ENCODE data around the gene SORBS2. TPM values are rescaled to one million over a fixed set of nuclear protein-coding genes. Genes with fewer than 3 reads are reported as not detected.

SORBS2 gene
- total and polyA plus RNA-seq, 4 donors, result 11.2 to 70.4 (median 26.4) TPM

GRCh38 chr4:185797596-185798338 is 14.2 kb downstream of the SORBS2 start:
- no peak overlapping the region for H3K9ac ChIP-seq (ENCODE audit: insufficient read depth in 1 of 2, low read length in 2 of 2)
- H3K4me1 ChIP-seq (ENCODE audit: control insufficient read depth in 5 of 5, insufficient read depth in 5 of 5, low read length in 5 of 5), result peaks cover 0 to 10% (median 2%) of the 10 kb centered on the region in 5 donors
- H3K4me3 ChIP-seq, result no peak overlapping the region
- WGBS, 2 donors, result 88 to 90% methylated on average over 8 of the region's 8 CpGs
- no peak for ATAC-seq (ENCODE audit: insufficient read depth, low FRiP score)
- peaks cover 0 to 2% (median 0%) of the 10 kb centered on the region in 4 donors for H3K9me3 ChIP-seq (ENCODE audit: control insufficient read depth in 4 of 4, insufficient read depth in 3 of 4, low read length in 3 of 4)
- peak overlapping the region in 1 of 2 donors; percentile 76 for H3K27ac ChIP-seq (ENCODE audit: low read depth in 1 of 2, low read length in 1 of 2)
- TF ChIP-seq, protein P1, sequence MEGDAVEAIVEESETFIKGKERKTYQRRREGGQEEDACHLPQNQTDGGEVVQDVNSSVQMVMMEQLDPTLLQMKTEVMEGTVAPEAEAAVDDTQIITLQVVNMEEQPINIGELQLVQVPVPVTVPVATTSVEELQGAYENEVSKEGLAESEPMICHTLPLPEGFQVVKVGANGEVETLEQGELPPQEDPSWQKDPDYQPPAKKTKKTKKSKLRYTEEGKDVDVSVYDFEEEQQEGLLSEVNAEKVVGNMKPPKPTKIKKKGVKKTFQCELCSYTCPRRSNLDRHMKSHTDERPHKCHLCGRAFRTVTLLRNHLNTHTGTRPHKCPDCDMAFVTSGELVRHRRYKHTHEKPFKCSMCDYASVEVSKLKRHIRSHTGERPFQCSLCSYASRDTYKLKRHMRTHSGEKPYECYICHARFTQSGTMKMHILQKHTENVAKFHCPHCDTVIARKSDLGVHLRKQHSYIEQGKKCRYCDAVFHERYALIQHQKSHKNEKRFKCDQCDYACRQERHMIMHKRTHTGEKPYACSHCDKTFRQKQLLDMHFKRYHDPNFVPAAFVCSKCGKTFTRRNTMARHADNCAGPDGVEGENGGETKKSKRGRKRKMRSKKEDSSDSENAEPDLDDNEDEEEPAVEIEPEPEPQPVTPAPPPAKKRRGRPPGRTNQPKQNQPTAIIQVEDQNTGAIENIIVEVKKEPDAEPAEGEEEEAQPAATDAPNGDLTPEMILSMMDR (IDR thresholded peaks at IDR 0.05; ENCODE audit: control extremely low read depth, extremely low read depth), result no peak
- no peak for DNase-seq
- H3K36me3 ChIP-seq (ENCODE audit: control insufficient read depth in 4 of 4, insufficient read depth in 4 of 4, low read length in 4 of 4), result no peaks in the 10 kb centered on the region
- H3K27me3 ChIP-seq (ENCODE audit: control insufficient read depth in 3 of 3, insufficient read depth in 3 of 3, low read length in 2 of 3), result no peaks in the 10 kb centered on the region

GRCh38 chr4:185797018-185797417 is 15.0 kb downstream of the SORBS2 start:
- Histone ChIP-seq H3K4me1 (ENCODE audit: control insufficient read depth in 5 of 5, insufficient read depth in 5 of 5, low read length in 5 of 5) (peaks cover 2 to 9% (median 5%) of the 10 kb centered on the region in 5 donors), H3K4me3 (no peak overlapping the region), H3K36me3 (ENCODE audit: control insufficient read depth in 4 of 4, insufficient read depth in 4 of 4, low read length in 4 of 4) (no peaks in the 10 kb centered on the region), H3K27me3 (ENCODE audit: control insufficient read depth in 3 of 3, insufficient read depth in 3 of 3, low read length in 2 of 3) (no peaks in the 10 kb centered on the region), H3K9me3 (ENCODE audit: control insufficient read depth in 4 of 4, insufficient read depth in 3 of 4, low read length in 3 of 4) (peaks cover 0 to 2% (median 0%) of the 10 kb centered on the region in 4 donors), H3K9ac (ENCODE audit: insufficient read depth in 1 of 2, low read length in 2 of 2) (no peak overlapping the region), H3K27ac (ENCODE audit: low read depth in 1 of 2, low read length in 1 of 2) (peak overlapping the region in 1 of 2 donors; percentile 76)
- no peak for DNase-seq
- no peak for ATAC-seq (ENCODE audit: insufficient read depth, low FRiP score)
- TF ChIP-seq, protein P1 (IDR thresholded peaks at IDR 0.05; ENCODE audit: control extremely low read depth, extremely low read depth), result no peak
- 80 to 82% methylated on average over 14 of the region's 14 CpGs for WGBS, 2 donors

DNA sequence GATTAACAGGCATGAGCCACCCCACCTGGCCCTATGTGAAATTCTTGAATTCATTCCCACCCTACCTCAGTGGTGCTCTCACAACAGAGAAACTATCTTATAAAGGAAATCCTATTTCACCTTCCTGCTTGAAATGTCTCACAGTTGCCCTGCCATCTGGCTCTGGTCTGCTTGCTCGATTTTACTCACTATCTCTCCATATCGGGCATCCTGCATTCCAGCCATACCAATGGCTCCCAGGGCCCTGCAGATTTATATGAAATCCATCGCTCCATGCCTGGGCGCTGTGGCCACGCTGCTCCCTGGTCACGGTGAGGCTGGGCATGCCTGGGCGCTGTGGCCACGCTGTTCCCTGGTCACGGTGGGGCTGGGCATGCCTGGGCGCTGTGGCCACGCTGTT is 15.8 kb downstream of the SORBS2 start:
- H3K9me3 ChIP-seq (ENCODE audit: control insufficient read depth in 4 of 4, insufficient read depth in 3 of 4, low read length in 3 of 4), result peaks cover 0 to 2% (median 0%) of the 10 kb centered on the region in 4 donors
- H3K27ac ChIP-seq (ENCODE audit: low read depth in 1 of 2, low read length in 1 of 2), result peak overlapping the region in 1 of 2 donors; percentile 78
- H3K27me3 ChIP-seq (ENCODE audit: control insufficient read depth in 3 of 3, insufficient read depth in 3 of 3, low read length in 2 of 3), result no peaks in the 10 kb centered on the region
- DNase-seq (no peak), ATAC-seq (ENCODE audit: insufficient read depth, low FRiP score) (no peak)
- H3K4me3 ChIP-seq, result no peak overlapping the region
- TF ChIP-seq, protein P1 (IDR thresholded peaks at IDR 0.05; ENCODE audit: control extremely low read depth, extremely low read depth), result no peak
- 84 to 87% methylated on average over 11 of the region's 11 CpGs for WGBS, 2 donors
- no peaks in the 10 kb centered on the region for H3K36me3 ChIP-seq (ENCODE audit: control insufficient read depth in 4 of 4, insufficient read depth in 4 of 4, low read length in 4 of 4)
- H3K4me1 ChIP-seq (ENCODE audit: control insufficient read depth in 5 of 5, insufficient read depth in 5 of 5, low read length in 5 of 5), result peaks cover 2 to 8% (median 5%) of the 10 kb centered on the region in 5 donors
- no peak overlapping the region for H3K9ac ChIP-seq (ENCODE audit: insufficient read depth in 1 of 2, low read length in 2 of 2)
